HL-60 (cell line): ENCODE data around the gene SERPINE2.

ENCODE experiments used
- POLR2AphosphoS5 ChIP-seq: IDR thresholded peaks from 2 replicates; pipeline ENCODE4 v1.6.1; 2012; ENCODE audit warnings: low read depth
- TF ChIP-seq, protein P1 (sequence below): IDR thresholded peaks from one replicate; pipeline ENCODE4 v1.5.1; 2011; ENCODE audit warnings: low read length, control low read depth, inconsistent platforms; ENCODE audit not compliant: insufficient read depth
- TF ChIP-seq, protein P2 (sequence below): IDR thresholded peaks from 2 replicates; pipeline ENCODE4 v1.6.1; 2012; ENCODE audit warnings: low read depth; ENCODE audit not compliant: insufficient replicate concordance

DNA sequence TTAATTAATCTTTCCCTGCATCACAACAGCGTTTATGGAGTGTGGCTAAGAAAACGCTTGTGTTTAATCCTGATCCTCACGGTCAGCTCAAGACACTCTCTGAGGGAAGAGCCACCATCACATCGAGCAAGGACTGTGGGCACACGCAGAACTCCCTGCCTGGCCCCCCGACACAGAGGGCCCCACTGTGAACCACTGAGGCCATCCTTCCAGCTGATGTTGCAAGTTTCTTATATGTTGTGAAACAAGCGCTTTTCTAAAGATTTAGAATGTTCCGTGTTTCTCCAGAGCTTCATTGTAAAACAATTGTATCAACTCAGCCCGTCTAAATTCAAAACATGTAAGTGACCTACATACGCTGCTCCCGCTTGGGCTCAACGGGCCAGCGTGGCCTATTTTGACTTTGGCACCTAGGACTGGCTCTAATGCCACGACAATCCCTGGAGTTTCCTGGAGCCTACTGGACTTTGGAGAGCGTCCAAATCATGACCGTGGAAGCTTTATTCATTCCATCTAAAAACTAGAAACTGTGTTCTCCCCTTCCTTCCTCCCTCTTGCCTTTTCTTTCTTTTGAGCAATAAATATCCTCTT is 34.9 kb downstream of the SERPINE2 start:
- TF ChIP-seq, protein P1, sequence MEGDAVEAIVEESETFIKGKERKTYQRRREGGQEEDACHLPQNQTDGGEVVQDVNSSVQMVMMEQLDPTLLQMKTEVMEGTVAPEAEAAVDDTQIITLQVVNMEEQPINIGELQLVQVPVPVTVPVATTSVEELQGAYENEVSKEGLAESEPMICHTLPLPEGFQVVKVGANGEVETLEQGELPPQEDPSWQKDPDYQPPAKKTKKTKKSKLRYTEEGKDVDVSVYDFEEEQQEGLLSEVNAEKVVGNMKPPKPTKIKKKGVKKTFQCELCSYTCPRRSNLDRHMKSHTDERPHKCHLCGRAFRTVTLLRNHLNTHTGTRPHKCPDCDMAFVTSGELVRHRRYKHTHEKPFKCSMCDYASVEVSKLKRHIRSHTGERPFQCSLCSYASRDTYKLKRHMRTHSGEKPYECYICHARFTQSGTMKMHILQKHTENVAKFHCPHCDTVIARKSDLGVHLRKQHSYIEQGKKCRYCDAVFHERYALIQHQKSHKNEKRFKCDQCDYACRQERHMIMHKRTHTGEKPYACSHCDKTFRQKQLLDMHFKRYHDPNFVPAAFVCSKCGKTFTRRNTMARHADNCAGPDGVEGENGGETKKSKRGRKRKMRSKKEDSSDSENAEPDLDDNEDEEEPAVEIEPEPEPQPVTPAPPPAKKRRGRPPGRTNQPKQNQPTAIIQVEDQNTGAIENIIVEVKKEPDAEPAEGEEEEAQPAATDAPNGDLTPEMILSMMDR: no peak
- no peak for TF ChIP-seq POLR2AphosphoS5
- TF ChIP-seq, protein P2, sequence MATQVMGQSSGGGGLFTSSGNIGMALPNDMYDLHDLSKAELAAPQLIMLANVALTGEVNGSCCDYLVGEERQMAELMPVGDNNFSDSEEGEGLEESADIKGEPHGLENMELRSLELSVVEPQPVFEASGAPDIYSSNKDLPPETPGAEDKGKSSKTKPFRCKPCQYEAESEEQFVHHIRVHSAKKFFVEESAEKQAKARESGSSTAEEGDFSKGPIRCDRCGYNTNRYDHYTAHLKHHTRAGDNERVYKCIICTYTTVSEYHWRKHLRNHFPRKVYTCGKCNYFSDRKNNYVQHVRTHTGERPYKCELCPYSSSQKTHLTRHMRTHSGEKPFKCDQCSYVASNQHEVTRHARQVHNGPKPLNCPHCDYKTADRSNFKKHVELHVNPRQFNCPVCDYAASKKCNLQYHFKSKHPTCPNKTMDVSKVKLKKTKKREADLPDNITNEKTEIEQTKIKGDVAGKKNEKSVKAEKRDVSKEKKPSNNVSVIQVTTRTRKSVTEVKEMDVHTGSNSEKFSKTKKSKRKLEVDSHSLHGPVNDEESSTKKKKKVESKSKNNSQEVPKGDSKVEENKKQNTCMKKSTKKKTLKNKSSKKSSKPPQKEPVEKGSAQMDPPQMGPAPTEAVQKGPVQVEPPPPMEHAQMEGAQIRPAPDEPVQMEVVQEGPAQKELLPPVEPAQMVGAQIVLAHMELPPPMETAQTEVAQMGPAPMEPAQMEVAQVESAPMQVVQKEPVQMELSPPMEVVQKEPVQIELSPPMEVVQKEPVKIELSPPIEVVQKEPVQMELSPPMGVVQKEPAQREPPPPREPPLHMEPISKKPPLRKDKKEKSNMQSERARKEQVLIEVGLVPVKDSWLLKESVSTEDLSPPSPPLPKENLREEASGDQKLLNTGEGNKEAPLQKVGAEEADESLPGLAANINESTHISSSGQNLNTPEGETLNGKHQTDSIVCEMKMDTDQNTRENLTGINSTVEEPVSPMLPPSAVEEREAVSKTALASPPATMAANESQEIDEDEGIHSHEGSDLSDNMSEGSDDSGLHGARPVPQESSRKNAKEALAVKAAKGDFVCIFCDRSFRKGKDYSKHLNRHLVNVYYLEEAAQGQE: no peak
